ENCODE results near the gene PSMA8. TPM values are rescaled to one million over a fixed set of nuclear protein-coding genes. Genes with fewer than 3 reads are reported as not detected.
"Not testable (repeated sequence)": the region's sequence is repeated elsewhere in the genome, so short reads cannot be mapped to it uniquely, and the experiment has no call there.

Gene PSMA8
- total RNA-seq, 2 experiments from 2014 or later = 1.2 TPM

GRCh38 chr18:26242392-26242791 is 108.7 kb downstream of the PSMA8 start:
- Mint-ChIP-seq H3K9me3 (ENCODE audit: insufficient read depth) (peaks cover 14% of the 10 kb centered on the region), H3K36me3 (ENCODE audit: low read depth) (peaks cover 15% of the 10 kb centered on the region)
- ATAC-seq; POLR2A ChIA-PET; H3K4me1 Mint-ChIP-seq (ENCODE audit: low read depth); DNase-seq; CTCF ChIA-PET; H3K4me3 Mint-ChIP-seq; H3K27me3 Mint-ChIP-seq (ENCODE audit: low read depth); H3K27ac Mint-ChIP-seq: not testable (repeated sequence)

Other genes with a start within 250 kb of the PSMA8 start
- gene SS18, start 43.3 kb upstream of the PSMA8 start, total RNA-seq = 10 to 100 TPM; 59.3 to 64.5 TPM
- gene TAF4B, start 92.6 kb downstream of the PSMA8 start, total RNA-seq = 1 to 10 TPM; 8.1 to 8.5 TPM